Right hindlimb (tissue), 1 donor: Measurements from ENCODE around the gene DCAF17.
"Not testable (repeated sequence)": the region's sequence is repeated elsewhere in the genome, so short reads cannot be mapped to it uniquely, and the experiment has no call there.

Experiments
- DNase-seq: peaks from one replicate; pipeline ENCODE4 v3.0.0-alpha.2; 2018

Gene DCAF17

DNA sequence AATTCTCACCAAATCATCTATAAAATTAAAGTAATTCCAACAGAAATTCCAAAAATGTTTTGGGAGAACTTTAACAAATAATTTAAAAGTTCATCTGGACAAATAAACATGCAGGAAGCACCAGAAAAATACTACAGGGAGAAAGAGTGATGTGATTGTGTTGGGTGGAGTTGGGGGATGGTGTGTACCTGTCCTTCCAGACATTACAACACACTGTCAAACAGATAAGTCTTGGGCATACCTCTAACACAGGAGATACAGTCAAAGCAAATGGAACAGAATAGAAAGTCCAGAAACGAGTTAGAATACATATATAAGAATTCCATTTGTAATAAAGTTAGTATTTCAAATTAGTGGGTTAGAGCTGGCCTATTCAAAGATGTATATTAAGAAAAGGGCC, 22.8 kb upstream of the DCAF17 start:
- DNase-seq = no peak

DNA sequence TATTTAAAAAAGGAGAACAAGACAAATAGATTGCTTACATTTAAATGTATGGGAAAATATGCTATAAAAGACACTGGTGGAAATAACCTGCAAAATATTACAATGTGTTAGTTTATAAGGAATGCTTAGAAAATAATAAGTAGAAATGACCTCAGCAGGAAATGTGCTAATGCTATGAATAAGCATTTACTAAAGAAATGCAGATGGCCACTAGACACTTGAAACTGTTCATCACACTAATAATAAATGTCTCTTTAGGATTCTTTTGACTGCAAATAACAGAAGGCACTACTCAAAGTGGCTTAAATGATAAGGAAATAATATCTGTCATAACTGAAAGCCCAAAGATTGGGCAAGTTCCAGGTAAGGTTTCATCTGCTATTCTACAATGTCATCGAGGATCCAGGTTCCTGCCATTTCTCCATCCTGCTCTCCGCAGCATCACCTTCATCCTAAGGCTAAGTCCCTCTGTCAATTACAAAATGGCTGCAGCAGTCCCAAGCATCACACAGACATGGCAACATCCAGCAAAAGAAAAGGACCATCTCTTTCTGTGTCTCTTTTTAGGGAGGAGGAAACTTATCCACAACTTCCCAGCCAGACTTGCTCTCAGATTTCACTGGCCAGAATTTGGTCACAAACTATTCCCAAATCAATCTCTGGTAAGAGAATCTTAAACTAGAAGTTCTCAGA, 22.1 kb upstream of the DCAF17 start:
- no peak for DNase-seq

DNA sequence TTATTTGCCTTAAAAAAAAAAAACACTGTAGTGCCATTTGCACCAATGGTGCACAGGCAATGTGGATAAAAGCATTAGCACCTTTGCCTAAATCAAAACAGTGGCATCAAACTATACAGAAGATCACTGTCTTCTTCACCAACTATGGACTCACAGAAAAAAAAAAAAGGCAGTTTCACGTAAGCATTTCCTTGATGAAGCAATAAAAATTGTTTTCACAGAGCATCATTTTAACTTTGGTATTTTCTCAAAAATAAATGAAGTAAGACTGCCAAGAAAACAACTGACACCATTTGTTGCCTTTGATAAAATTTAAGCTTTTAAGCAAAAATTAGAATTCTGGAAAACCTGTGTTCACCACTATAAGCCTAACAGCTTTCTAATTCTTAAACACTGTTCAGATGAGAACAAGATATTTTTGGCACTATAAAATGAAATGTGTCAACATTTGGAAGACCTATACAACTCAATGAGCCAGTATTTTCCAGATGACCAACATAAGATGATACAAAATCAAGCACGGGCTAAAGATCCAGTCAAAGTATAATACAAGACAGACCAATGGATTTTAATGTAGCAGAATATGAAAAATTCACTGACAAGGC, 21.4 kb upstream of the DCAF17 start:
- no peak for DNase-seq

DNA sequence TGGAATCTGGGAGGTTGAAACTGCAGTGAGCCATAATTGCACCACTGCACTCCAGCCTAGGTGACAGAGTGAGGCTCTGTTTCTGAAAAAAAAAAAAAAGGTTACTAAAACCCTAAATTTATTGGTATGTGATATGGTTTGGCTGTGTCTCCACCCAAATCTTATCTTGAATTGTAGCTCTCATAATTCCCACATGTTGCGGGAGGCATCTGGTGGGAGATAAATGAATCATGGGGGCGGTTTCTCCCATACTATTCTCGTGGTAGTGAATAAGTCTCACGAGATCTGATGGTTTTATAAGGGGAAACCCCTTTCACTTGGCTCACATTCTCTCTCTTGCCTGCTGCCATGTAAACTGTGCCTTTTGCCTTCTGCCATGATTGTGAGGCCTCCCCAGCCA, 19.4 kb upstream of the DCAF17 start:
- not testable (repeated sequence) for DNase-seq

DNA sequence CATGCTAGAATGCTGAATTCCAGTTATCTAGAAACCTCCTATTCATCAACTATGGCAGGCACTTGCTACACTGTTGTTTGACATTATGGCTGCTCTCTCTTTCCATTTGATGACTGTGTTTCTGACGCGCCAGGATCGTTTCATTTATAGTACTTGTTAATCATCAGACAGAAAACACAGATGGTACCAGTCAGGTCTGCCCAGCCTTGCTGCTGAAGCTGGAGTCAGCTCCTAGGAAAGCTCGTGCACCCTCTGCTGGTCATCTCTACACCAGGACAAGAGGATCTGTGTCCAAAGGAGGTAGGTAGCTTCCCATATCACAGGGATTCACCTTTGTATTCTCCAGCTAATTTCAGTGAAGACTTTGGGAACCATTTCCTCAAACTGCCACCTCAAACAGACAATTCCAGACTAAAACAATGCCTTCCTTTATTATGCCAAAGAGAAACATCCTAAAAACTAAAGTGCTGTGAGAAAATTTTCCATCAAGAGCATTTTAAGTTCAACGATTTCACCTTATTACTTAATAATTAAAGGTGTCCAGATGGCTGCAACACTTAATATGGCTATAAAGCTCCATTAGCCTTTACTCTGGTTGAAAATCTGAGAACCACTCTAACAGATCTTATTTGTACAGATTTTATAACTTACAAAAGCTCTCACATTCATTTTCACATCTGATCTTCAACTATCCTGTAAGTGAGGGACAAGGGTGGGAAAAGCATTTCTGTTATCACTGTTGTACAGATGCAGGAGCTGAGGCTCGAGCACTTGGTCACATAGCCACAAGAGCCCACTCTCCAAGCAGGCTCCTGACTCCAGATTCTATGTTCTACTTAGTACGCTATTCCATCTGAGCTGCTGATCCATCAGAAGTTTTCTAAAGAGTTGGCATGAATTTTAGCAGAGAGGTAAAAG, 17.8 kb upstream of the DCAF17 start:
- peak; percentile 87 for DNase-seq

DNA sequence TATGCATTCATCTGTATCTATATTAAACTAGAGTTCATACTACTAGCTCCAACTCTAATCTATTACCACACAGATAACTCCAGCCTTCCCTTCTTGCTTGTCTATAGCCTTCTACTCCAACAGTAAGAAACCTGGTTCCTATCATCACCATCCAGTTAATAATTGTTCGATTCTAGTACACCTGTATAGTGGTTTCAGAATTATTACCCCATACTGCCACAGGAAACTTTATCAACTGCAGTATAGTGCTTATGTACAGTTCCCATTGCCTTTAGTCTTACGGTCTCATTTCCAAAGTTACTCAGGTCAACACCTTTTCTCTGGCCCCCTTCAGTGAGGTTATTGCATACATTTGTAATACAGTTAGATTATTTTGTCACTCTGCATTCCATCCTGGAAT, 14.7 kb upstream of the DCAF17 start:
- DNase-seq = no peak

DNA sequence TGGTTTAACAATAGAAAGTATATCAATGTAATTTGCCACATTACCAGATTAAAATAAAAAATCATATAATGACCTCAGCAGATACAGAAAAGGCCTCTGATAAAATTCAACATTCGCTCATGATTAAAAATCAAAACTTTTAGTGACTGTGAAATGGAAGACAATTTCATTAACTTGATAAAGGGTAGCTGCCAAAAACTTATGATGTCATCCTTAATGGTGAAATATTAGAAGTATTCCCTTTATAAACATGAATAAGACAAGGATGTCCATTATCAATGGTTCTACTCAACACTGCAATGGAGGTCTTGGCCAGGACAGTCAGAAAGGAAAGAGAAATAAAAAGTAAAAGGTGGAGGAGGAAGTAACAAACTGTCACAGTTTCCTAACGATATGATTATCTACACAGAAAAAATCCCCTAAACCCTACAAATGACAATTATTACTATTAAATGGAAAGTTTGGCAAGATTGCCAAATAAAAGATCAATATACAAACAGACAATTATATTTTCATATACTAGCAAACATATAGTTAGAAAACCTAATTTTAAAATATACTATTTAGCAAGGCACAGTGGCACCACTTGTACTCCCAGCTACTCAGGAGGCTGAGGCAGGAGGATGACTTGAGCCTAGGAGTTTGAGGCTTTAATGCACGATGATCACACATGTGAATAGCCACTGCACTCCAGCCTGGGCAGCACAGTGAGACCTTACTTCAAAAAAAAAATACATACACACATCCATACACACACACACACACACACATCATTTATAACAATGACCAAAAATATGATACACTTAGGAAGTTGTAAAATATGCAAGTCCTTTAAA, 13.1 kb upstream of the DCAF17 start:
- no peak for DNase-seq

DNA sequence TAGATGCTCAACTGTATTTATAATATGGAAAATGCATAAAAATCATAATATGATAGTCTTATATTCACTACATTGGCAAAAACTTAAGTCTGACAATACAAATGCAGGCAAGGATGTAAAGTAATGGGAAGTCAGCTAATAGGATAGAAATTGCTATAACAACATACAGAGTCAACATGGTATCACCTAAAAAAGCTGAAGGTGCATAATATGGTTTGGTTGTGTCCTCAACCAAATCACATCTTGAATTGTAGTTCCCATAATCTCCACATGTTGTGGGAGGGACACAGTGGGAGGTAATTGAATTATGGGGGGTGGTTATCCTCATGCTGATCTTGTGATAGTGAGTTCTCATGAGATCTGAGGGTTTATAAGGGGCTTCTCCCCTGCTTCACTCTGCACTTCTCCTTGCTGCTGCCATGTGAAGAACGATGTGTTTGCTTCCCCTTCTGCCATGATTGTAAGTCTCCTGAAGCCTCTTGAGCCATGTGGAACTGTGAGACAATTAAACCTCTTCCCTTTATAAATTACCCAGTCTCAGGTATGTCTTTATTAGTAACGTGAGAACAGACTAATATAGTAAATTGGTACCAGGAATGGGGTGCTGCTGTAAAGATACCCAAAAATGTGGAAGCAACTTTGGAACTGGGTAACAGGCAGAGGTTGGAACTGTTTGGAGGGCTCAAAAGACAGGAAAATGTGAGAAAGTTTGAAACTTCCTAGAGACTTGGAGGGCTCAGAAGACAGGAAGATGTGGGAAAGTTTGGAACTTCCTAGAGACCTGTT, 11.1 kb upstream of the DCAF17 start:
- not testable (repeated sequence) for DNase-seq

DNA sequence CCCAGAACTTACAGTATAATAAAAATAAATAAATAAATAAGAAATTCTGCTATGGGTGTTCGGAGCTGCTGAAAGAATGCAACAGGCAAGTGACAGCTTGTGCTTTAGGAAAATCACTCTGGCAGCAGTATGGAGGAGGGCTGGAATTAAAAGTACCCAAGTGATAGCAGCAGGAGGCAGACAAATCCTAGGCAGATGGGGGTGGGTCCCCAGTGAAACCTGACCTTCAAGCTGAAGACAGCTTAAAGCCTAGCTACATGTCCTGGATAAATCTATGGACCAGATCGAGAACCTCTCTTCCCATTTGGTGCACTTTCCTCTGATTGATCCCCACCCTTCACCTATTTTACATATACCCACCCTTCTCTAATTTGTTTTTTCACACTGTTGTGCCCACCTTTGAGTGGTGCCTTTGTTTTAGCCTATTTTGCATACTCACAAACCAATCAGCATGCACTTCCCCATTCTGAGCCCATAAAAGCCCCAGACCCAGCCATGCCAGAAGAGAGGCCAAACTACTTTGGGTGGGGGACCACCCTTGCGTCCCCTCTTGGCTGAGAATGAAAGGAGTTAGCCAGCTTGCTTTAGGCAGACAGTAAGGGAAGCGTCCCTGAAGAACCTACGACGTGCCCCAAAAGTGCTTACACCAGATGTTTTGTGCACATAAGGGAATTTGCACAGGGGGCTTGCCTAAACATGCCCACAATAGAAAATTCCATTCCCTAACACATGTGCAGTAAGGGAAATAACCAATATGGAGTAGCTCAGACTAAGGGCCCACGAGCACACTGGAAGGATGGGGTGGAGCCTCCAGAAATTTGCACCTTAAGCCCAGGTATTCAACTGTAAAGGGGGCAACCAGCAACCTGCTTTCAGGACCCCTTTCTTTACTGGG, 3.3 kb upstream of the DCAF17 start:
- no peak for DNase-seq

DNA sequence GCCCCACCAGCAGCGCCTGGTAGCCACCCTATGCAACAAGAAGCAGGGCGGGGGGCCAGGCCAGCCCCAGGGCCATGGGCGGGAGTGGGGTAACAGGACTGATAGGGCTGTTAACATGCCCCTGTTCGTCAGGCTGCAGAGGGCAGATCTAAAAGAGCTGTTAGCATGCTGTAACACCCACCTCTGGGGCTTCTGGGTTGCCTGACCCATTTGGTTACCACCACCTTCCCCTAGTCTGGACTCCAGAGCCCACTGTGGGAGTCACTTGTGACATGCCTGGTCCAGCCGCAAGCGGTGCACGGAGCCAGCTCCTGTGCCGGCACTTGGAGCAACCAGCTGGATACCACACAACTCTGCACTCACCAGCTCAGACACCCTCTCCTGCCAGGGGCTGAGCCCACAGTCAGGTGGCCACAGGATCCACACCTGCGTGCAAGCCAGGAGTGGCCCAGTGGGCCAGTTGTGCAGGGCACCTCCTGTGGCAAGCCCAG, 2.3 kb upstream of the DCAF17 start:
- peak; percentile 18 for DNase-seq

DNA sequence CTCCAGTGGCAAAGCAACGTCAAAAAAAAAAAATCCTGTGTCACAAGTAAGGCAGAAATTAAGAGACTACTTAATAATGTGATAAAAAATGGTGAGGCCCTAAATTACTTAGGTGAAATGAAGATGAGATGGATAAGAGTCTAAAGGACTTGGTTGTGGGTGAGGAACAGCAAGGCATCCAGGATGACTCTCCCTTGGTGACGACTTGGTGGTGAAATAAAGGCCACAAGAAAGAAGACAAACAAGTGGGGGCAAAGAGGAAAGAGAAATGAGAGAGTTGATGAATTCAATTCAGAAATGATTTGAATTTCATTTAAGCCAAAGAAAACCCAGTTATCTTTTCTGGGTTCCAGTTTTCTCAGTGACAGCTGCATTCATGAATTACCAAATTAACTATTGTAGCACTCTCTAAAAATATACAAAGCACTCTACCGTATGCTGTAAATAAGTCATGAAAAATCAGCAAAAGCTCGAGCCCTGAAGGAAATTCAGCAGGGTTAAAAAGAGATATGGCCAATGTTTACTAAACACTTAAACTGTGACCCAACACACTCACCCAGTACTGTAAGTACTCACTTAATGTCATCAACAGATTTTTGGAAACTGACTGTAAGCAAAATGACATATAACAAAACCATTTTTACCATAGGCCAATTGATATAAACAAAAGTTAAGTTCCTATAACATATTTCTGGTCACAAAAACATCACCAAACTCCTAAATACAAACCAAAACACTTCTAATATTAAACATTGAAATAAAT, 1.6 kb upstream of the DCAF17 start:
- DNase-seq = no peak

DNA sequence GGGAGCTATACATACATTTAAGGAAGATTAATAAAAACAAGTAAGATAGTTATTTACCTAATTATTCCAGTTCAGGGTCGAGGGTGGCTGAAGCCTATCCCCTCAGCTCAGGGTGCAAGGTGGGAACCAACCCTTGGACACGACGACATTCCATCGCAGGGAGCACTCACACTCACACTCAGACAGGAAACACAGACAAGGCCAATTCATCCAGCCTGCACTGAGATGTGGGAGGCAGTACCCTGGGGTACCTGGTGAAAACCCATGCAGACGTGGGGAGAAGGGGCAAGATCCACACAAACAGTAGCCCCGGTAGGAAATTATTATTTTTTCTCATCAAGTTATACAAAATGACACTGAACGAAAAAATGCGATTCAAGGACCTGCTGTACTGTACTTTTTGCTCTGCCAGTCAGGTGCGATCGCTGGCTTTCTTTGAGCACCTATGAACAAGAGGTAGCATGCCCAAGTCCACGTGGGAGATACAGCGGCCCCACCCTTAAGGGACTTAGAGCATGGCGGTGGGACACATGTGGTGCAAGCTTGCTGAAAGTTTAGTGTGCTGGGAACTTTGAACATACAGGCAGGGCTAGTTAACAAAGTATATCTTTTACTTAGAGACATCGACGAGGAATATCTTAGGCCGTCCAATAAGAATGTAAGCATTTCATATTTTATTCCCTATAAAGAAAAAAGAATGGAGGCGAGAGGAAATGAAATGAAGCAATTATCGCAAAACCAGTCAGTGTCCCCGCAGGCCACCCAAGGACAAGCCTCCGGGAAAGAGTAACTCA, 860 bp upstream of the DCAF17 start:
- DNase-seq = peak; percentile 22

DNA sequence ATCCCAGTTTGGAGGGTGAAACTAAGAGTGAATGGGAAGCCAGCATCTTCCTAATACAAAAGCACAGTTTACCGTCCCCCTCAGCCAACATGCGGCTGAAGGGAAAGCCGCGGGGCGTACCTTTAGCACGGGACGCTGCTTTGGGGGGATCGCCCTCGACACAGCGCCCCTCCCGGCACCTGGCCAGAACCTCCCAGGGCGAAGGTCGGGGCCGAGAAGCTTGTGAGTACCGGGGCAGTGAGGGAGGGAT, 338 bp upstream of the DCAF17 start, which contains the start of gene METTL8:
TSS of gene METTL8 (minus strand) at position 228 of the 250 bp plus-strand sequence. CDS start 41,805 bp downstream, outside the sequence.
- DNase-seq = no peak

DNA sequence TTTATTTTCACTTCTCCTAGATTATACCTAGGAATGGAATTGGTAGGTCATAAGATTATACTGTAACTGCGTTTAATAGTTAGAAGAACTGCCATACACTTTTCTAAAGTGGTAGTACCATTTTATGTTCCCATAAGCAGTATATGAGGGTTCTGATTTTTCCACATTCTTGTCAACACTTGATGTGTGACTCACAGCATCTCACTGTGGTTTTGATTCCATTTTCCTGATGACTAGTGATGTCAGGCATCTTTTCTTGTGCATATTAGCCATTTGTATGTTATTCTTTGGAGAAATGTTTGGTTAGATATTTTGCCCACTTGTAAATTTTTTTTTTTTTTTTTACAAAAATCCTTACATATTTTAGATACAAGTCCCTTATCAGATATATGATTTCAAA, 2.3 kb downstream of the DCAF17 start:
- no peak for DNase-seq

DNA sequence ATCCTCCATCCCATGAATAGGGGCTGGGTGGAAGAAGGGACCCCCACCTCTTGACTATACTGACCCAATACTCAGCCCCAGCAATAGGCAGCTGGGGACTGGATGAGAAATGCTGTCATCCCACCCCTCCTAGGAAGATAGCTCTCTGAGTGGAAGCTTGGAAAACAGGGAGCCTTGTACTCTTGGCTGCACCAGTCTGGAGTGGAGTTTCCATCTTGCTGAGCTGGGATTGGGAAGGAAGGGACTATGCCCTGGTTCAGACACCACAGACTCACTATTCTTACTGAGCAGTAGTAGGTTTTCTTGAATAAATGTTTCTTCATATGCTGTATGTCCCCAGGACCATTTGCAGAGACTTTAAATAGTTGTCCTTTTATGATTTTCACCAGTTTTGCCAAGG, 7.4 kb downstream of the DCAF17 start:
- no peak for DNase-seq

DNA sequence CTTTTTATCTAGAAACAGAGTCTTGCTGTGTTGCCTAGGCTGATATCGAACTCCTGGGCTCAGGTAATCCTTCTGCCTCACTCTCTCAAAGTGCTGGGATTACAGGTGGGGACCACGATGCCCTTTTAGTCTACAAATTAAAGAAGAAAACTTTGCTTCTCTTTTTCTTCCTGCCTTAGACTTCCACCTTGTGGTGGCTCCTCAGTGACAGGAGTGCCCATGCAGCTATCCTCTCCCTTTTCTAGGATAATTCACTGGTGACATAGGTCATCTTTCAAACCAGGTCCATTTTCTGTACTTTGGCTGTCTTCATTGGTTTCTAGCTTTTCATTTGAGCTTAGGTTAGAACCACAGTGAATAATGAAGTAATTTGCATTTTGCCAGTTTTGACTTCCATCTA, 13.6 kb downstream of the DCAF17 start:
- DNase-seq = no peak

DNA sequence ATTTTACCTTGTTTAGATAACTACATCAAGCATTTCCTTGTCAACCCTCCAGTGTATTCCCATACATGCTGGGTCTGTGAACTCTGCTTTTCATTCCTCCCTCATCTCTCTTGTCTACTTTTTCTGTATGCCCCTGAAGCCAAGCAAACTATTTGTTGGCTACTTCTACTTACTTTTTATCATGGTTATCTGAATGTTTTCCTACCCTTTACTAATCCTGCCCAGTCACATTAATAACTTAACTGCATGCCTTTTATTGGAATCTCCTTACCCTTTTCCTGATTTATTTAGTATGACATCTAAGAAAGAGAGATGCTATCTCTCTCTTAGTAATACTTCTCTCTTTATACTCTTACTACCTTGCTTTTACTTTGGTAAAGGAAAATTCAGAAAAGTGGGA, 17.0 kb downstream of the DCAF17 start:
- DNase-seq = no peak

DNA sequence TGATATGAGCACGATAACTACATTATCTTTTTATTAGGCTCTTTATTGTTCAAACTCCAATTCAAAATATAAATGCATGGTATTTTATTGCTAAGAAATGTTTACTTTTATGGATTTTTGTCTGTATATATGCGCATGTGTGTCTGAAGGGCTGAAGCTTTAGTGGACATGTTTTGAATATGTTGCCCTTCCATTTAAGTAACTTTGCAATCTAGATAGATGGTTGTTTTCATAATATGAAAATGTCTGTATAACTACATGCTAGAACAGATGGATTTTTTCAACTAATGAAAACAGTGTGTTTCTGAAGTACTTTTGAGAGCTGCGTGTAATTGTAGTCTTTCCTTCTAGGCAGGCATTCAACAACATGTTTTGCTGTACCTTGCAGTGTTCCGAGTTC, 18.7 kb downstream of the DCAF17 start:
- no peak for DNase-seq

DNA sequence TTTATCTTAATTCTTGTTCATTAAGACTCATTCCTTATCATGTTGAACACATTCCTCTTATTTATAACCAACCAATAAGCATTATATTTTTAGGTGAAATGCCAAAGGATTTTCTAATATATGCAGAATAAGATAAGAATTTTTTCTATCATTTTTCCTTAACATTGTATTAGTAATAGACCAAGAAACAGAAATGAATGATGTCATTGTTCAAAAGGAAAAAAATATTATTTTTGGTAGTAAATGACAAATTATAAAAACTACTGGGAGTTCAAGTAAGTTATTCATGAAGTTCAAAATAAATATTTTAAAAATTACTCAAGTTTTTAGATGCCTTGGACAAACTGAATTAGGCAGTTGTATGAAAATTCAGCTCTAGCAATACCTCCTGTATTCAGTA, 25.5 kb downstream of the DCAF17 start:
- DNase-seq = no peak
